ENCODE results near the gene TMEM212.

GRCh38 chr3:171881251-171881650 lies 38.1 kb downstream of the TMEM212 start:
- TF ChIP-seq CTCF (IDR thresholded peaks at IDR 0.05): no peak
- no peak for TF ChIP-seq POLR2A (IDR thresholded peaks at IDR 0.05)

Data from sigmoid colon (tissue), 3 donors.